Stimulated activated naive CD4-positive, alpha-beta T cell treated with Interleukin-2 at 50 U/mL for 16 hours (primary cell): ENCODE data around the gene IL15.
"Not testable (repeated sequence)": the region's sequence is repeated elsewhere in the genome, so short reads cannot be mapped to it uniquely, and the experiment has no call there.

Experiments
- DNase-seq: peaks from one replicate; lab custom pipeline; 2025; lab: John Stamatoyannopoulos, UW

IL15 gene

GRCh38 chr4:141647966-141648365 lies 11.6 kb downstream of the IL15 start:
- DNase-seq: no peak

- no peak for DNase-seq
These were observed 15.9 kb downstream of the IL15 start for GRCh38 chr4:141652161-141652778.

DNA sequence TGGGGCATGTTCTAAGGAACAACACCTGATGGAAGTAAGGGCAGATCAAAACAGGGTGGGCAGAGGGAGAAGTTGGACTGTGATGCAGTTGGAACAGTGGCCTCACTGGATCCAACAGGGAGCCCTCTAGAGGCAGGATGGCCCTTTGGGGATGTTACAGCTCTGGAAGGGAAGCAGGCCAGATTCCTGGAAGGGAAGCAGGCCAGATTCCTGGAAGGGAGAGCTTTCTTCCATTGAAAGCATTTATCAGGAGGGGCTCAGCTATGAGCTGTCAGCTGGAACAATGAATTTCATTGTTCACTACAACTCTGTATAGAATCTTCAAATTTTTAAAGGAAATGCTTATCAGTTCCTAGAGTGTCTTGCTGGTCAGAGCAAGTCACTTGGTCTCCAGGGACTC lies 17.7 kb downstream of the IL15 start:
- no peak for DNase-seq

DNA sequence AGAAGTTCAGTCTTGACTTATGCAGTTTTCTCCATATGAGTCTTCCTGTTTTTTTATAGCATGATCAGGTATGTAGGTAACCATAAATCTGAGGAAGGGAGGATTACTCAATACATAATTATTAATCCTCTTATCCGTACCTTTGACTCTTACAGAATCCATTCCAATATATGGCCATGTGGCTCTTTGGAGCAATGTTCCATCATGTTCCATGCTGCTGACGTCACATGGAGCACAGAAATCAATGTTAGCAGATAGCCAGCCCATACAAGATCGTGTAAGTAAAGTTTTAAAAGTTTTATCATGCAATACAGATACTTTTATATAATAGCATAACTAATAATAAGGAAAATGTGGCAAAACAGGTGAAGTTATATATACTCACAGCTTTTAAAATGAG lies 19.6 kb downstream of the IL15 start:
- DNase-seq: no peak

DNA sequence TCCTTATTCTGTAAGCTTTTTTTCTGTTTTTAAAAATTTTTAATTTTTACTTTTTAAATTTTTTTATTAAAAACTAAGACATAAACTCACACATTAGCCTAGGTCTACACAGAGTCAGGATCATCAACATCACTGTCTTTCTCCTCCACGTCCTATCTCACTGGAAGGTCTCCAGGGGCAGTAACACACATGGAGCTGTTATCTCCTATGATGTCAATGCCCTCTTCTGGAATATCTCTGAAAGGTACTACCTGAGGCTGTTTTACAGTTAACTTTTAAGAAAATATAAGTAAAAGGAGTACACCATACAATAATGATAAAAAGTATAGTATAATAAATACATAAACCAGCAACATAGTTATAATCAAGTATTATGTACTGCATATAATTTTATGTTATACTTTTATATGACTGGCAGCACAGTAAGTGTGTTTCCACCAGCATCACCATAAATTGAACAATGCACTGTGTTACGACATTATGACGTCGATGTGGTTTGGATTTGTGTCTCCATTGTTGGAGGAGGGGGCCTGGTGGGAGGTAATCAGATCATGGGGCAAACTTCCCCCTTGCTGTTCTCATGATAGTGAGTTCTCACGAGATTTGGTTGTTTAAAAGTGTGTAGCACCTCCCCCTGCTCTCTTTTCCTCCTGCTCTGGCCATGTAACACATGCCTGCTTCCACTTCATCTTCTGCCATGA lies 21.3 kb downstream of the IL15 start:
- no peak for DNase-seq

- DNase-seq: no peak
These were observed 21.9 kb downstream of the IL15 start for GRCh38 chr4:141658309-141658708.

DNA sequence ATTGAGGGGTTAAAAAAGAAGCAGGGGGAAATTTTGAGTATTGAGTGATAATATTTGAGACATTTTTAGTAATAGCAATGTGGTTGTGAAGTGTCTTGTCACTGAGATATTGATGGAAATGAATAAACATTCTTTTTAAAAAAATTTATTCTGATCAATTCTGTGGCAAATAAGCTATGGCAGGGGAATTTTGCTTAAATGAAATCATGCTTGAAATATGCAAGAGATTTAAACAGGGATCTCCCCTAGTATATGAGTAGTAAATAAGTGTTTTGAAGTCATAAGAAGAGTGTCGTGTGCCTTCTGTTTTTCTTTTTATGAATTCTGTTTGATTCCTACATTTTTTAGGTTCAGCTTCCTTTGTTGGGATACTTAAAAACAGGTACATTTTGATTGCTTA lies 23.2 kb downstream of the IL15 start:
- no peak for DNase-seq

DNA sequence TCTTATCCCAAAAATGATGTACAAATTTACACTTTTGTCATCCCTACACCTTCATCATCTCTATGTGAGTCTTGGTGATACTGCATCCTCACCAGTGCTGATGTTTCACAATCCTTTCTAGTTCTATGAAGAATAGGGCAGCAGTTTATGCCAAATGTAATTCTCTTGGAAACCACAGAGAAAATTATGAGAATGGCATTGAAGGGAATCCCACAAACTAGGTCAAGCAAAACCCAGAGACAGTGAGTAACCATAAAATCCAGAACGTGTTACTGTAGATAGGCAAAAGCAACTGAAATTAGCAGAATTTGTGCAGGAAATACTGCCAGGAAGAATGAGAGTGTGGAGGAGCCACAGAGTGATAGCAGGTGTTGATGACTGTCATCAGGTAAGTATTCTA lies 24.5 kb downstream of the IL15 start:
- no peak for DNase-seq

DNA sequence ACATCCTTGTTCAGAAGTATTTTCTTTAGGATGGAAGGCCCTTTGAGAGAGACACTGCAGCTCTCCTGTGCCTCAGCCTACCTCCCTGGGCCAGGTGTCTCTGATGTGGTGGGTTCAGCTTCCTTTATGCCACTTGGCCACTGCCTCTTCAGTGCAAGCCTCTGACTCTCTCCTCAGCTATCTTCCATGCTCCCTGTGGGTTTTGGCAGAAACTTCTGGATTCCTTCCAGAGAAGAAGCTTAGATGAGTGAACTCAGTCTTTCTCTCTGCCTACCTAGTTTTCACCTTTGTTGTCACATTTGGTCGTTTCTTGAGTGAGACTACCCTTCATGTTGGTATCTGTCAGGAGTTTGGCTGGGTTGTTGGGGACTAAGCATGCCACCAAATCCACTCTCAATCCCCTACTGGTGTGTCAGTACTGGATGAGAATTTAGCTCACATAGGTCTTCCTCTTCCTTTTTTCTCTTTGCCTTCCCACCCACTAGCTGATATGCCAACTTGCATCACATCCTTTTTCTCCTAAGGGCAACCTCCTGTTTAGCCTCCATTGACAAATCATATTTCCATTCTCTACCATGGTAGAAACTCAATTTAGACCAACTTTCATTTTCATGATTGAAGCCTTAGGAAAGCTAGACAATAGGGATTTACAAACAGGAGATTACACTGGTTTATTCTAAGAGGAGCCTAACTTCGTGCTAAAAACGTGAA lies 32.0 kb downstream of the IL15 start:
- no peak for DNase-seq

- DNase-seq: no peak
These were observed 33.1 kb downstream of the IL15 start for GRCh38 chr4:141669501-141669900.

DNA sequence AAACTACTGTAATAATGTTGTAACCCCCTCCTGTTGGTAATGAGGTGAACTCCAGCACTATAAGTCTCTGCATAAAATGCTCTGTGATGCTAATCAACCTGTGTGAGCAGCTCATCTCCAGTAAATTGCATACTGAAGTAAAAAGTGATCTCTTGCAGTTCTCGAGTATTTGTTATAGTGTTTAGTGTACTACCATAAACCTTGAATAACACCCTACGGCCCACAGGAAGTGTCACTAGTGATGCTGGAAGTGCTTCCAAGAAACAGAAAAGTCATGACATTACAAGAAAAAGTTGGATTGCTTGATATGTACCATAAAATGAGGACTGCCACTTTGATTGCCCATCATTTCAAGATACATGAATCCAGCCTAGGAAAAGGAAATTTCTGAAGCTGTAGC lies 39.0 kb downstream of the IL15 start:
- no peak for DNase-seq

DNA sequence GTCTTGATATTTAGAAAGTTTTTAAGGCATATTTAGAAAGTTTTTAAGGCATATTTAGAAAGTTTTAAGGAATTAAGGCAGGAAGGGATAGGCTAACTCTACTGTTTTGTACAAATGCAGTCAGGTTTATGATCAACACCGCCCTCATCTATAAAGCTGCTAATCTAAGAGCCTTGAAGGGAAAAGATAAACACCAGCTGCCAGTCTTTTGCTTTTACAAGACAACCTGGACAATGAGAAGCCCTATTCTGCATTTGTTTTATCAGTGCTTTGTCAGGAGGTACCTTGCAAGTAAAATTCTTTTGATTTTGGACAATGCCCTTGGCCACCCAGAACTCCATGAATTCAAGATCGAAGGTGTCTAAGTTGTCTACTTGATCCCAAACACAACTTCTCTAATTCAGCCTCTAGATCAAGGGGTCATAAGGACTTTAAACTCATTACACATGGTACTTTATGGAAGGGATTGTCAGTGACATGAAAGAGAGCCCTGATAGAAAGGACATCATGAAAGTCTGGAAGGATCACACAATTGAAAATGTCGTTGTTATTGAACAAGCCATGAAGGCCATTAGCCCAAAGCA lies 39.8 kb downstream of the IL15 start:
- no peak for DNase-seq

GRCh38 chr4:141680060-141680459 lies 43.7 kb downstream of the IL15 start:
- no peak for DNase-seq

GRCh38 chr4:141684785-141685184 lies 48.4 kb downstream of the IL15 start:
- no peak for DNase-seq

DNA sequence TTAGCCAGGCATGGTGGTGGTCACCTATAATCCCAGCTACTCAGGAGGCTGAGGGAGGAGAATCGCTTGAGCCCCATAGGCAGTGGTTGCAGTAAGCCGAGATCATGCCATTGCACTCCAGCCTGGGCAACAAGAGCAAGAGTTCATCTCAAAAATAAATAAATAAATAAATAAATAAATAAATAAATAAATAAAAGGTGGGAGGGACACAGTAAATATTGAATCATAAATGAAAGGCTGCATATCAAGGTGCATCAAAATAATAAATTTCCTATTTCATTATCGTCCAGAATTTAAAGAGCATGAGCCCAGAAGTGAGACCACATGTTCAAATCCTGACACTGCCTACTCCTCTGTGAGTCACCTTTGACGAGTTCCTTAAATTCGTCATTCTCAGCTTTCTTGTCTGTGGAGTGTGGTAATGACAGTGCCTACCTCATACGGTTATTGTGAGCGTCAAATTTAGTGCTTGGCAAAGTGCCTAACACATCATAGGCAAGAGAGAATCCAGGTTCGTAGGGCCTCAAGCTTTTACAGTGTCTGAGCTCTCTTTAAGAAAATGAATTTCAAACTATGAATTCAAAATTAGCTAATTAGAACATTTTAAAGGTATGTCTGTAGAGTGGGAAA lies 49.9 kb downstream of the IL15 start:
- DNase-seq: no peak

DNA sequence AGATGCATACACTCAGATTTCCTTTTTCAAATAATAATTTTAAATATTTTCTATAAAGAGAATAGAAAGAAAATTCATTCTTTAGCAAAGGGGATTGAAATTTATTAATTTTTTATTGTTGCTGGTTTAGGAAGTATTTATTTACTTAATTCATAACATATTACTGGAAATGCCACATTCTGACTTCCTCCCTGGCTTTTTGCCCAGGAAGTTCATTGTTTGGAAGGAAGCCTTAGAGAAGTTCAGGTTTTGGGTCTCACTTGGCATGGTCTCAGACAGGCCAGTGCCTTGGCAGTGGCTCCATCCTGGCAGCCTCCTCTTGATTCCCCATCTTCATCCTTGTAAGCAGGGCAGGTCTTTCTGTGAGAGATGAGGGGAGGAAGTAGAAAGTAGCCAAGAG lies 50.5 kb downstream of the IL15 start:
- no peak for DNase-seq

DNA sequence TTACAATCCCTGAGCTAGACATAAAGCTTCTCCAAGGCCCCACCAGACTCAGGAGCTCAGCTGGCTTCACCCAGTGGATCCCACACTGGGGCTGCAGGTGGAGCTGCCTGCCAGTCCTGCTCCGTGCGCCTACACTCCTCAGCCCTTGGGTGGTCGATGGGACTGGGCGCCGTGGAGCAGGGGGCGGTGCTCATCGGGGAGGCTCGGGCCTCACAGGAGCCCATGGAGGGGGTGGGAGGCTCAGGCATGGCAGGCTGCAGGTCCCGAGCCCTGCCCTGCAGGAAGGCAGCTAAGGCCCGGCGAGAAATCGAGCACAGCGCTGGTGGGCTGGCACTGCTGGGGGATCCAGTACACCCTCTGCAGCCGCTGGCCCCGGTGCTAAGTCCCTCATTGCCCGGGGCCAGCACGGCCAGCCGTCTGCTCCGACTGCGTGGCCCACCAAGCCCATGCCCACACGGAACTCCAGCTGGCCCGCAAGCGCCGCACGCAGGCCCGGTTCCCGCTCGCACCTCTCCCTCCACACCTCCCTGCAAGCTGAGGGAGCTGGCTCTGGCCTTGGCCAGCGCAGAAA lies 53.4 kb downstream of the IL15 start:
- DNase-seq: not testable (repeated sequence)

DNA sequence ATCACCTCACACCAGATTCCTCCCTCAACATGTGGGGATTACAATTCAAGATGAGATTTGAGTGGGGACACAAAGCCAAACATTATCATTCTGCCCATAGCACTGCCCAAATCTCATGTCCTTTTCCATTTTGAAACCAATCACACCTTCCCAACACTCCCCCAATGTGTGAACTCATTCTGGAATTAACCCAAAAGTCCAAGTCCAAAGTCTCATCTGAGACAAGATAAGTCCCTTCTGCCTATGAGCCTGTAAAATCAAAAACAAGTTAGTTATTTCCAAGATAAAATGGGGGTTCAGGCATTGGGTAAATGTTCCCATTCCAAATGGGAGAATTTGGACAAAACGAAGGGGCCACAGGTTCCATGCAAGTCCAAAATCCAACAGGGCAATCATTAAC lies 54.9 kb downstream of the IL15 start:
- DNase-seq: not testable (repeated sequence)

- no peak for DNase-seq
These were observed 55.7 kb downstream of the IL15 start for GRCh38 chr4:141692081-141692480.

DNA sequence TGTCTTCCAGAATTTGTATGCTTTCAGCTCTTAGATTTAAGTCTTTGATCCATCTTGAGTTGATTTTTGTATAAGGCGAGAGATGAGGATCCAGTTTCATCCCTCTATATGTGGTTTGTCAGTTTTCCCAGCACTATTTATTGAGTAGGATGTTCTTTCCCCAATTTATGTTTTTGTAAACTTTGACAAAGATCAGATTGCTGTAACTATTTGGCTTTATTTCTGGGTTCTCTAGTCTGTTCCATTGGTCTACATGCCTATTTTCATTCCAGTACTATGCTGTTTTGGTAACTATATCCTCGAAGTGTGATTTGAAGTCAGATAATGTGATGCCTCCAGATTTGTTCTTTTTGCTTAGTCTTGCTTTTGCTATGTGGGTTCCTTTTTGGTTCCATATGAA lies 60.7 kb downstream of the IL15 start:
- DNase-seq: no peak

DNA sequence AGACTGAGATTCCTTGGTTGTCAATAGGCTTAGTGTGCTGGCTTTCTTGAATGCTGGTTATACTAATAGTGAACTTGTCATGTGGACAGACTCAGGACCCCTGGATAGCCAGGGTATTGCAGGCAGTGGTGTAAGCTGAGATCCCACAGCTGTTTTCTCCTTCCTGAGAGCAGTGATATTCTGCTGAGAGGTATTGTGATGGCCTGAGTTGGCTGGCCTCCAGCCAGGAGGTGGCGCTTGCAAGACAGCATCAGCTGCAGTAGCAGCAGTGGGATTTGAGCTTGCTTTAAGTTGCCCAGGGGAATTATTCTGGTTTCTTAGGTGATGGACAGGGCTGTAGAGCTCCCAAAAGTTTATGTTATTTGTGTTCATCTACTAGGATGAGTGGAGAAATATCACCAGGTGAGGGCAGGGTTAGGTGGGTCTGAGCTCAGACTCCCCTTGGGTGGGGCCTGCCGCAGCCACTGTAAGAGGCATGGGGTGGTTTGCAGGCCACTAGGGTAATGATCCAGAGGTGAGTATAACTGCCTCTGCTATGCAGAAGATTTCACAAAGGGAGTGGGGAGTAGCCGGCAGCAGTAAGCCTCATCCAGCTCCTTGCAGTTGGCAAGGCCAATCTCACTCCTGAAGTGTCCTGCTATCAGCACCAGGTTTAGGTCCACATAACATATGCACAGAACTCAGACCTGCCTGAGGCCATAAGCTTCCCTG lies 66.2 kb downstream of the IL15 start:
- DNase-seq: no peak

GRCh38 chr4:141703497-141703896 lies 67.1 kb downstream of the IL15 start:
- DNase-seq: no peak
